Sigmoid colon (tissue), 4 donors: ENCODE results near the gene JAZF1.

ENCODE experiments used
- CTCF ChIP-seq, 4 experiments: fragments of 450-650 bp in 3 of 4; fragments of 200-600 bp in 1 of 4; IDR thresholded peaks; one replicate each; pipeline ENCODE4 v1.5.1; 2016 to 2019; ENCODE audit warnings: antibody characterized with exemption in 4 of 4, mild to moderate bottlenecking in 3 of 4, moderate library complexity in 2 of 4
- EP300 ChIP-seq, 4 donors: sonication (generic); formaldehyde crosslinking; IDR thresholded peaks; one replicate each; pipeline ENCODE4 v1.6.1; 2017; ENCODE audit warnings: antibody characterized with exemption in 4 of 4
- POLR2A ChIP-seq, 2 donors: fragments of 450-650 bp; IDR thresholded peaks; one replicate each; pipeline ENCODE4 v1.6.1; 2016; ENCODE audit warnings: antibody characterized with exemption in 2 of 2, mild to moderate bottlenecking in 2 of 2, moderate library complexity in 2 of 2
- POLR2AphosphoS5 ChIP-seq, 4 donors: sonication (generic); formaldehyde crosslinking; IDR thresholded peaks; one replicate each; pipeline ENCODE4 v1.6.1; 2017; ENCODE audit warnings: antibody characterized with exemption in 4 of 4

GRCh38 chr7:28140979-28141378, 39.6 kb downstream of the JAZF1 start:
- TF ChIP-seq POLR2AphosphoS5 (IDR thresholded peaks at IDR 0.05) (no peak), CTCF (IDR thresholded peaks at IDR 0.05) (no peak), POLR2A (IDR thresholded peaks at IDR 0.05) (no peak), EP300 (IDR thresholded peaks at IDR 0.05) (no peak)
